A204.1 (cell line): ENCODE measurements around the gene R3HDM2.
"Not testable (repeated sequence)": the region's sequence is repeated elsewhere in the genome, so short reads cannot be mapped to it uniquely, and the experiment has no call there.

Source experiments
- FAIRE-seq: peaks from 2 replicates; lab custom pipeline; 2012; peaks lifted over from hg19 to GRCh38; lab: Jason Lieb, UNC

The R3HDM2 gene

GRCh38 chr12:57329219-57329618, 101.6 kb downstream of the R3HDM2 start:
- FAIRE-seq, result no peak

GRCh38 chr12:57325395-57325794, 105.4 kb downstream of the R3HDM2 start:
- FAIRE-seq, result no peak

- FAIRE-seq, result no peak
Measured at GRCh38 chr12:57323416-57323815, 107.4 kb downstream of the R3HDM2 start.

DNA sequence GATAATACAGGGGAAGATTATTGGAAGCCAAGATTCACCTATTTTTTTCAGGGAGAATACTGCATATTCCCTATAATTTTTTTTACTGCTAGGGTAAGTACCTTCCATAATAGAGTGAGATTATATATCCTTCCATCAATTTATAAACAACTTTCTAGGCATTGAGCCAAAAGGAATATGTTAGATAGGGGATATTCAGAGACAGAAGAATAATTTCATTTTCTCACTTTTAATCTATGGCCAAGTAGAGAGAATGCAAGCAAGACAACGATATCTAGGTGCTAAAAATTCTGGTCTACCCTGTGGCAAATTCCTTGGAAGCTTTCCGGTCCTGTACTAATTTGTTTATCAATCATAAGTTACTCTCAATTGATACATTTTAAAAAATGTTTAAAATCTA, 110.2 kb downstream of the R3HDM2 start:
- FAIRE-seq, result no peak

- no peak for FAIRE-seq
Measured at GRCh38 chr12:57319678-57320469, 111.0 kb downstream of the R3HDM2 start.

GRCh38 chr12:57315681-57316080, 115.2 kb downstream of the R3HDM2 start:
- FAIRE-seq, result no peak

- FAIRE-seq, result not testable (repeated sequence)
Measured at GRCh38 chr12:57312287-57312686, 118.6 kb downstream of the R3HDM2 start.

- no peak for FAIRE-seq
Measured at GRCh38 chr12:57309420-57309819, 121.4 kb downstream of the R3HDM2 start.

GRCh38 chr12:57300961-57301584, 129.8 kb downstream of the R3HDM2 start:
- FAIRE-seq, result no peak

DNA sequence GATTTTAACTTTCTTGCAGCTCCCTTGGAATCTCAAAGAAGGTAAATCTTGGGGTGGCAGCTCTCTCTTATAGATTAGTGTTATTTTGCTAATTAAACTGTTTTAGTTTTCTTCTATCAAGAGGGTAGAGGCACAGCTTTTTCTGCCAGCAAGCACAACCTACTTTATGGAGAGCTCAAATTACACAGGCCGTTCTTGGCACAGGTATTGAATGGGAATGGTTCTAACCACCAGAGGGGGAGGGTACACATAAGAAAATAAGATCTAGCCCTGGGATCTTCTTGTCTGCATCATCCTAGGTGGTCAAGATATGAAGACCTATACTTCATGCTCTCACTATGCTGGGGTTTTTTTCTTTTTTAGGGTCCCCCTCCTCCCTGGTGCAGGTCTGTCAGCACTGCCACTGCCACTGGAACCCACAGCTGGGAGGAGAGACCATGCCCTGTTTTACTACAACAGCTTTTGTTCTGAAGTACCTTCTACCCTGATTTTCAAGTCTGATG, 131.3 kb downstream of the R3HDM2 start:
- no peak for FAIRE-seq

DNA sequence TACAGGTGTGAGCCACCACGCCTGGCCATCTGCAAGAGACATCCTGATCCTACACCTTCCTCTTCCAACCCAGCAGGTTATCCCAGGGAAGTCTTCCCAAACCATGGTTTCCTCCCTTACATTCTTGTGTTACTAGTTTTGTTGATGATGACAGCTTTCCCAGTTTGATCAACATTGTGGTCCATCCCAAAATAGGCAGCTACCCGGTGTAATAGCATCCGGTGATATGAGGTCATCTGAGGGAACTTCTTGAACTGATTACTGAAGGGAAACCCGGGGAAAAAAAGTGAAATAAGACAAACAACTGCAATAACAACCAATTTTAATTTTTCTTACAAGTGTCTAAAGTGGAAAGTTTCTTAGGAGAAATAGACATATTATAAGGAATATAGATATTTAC, 134.6 kb downstream of the R3HDM2 start:
- no peak for FAIRE-seq

- not testable (repeated sequence) for FAIRE-seq
Measured at GRCh38 chr12:57282073-57282472, 148.8 kb downstream of the R3HDM2 start.

GRCh38 chr12:57280211-57281062, 150.4 kb downstream of the R3HDM2 start:
- no peak for FAIRE-seq

DNA sequence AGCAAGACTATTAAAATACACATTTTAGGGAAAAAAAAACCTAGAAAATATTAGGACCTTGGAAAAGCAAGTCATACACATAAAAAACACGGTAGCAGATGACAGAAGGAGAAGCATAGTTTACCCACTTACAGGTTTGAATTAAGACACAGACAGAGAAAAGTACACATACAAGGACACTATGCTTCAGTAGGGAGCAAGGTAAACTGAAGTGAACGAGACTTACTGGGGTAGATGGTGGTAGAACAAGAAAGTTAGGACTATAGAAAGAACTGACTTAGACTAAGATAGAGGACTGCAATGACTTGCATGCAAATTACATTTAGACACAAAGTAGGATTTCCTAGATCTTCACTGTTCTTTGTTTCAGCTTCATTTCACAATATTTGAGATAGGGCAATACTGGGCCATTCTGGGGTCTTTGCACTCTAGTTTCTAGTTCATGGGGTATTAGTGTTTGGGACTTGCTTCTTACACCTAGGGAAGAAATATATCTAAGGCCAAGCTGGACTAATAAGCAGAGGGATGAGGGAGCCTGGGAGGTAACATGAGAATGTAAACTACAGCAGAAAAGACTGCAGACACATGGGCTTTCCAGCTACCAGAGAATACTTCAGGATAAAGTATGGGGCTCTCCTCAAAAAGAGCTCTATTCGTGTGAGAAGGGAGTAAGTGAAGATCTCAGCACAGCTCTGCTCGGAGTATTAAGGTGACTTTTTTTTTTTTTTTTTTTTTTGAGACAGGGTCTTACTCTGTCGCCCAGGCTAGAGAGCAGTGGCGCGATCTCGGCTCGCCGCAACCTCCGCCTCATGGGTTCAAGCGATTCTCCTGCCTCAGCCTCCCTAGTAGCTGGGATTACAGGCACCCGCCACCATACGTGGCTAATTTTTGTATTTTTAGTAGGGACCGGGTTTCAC, 152.1 kb downstream of the R3HDM2 start:
- no peak for FAIRE-seq

DNA sequence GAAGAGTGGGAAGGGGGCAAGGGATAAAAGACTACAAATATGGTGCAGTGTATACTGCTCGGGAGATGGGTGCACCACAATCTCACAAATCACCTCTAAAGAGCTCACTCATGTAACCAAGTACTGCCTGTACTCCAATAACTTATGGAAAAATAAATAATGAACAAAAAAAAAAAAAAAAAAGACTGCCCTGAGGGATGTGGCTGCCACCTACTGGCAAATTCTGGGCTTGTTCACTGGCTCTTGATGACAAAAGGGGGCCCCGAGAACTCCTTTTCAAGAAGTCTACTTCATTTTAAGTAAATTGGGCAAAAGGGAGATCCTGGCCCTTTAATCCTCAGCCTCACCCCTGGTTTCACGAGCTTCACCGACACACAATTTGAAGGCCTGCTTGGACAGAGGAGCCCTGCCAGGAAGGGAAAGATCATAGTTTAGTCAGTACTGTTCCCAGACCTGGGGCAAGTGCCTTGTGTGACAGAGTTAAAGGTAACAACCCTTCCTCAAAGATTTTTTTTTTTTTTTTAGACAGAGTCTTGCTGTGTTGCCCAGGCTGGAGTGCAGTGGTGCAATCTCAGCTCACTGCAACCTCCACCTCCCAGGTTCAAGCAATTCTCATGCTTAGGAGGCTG, 153.8 kb downstream of the R3HDM2 start:
- no peak for FAIRE-seq

GRCh38 chr12:57276233-57276632, 154.6 kb downstream of the R3HDM2 start:
- FAIRE-seq, result not testable (repeated sequence)

DNA sequence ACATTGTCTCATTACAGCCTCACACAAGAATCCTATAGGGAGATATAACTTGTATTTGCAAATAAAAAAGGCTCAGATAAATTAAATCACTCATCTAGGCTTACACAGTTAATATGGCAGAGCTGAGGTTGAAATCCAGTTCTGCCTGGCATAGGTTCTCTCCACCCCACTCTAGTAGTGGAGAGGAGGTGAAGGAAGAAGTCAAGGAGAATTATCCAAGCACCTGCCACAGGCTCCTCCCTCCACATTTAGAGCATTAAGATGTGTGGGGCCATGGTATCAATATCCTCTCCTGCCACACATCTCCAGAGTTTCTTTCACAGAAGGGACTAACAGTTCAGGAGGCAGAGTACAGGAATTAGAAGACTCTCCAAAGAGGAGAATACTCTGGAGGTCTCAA, 157.3 kb downstream of the R3HDM2 start:
- no peak for FAIRE-seq

- FAIRE-seq, result no peak
Measured at GRCh38 chr12:57272337-57273151, 158.3 kb downstream of the R3HDM2 start.

DNA sequence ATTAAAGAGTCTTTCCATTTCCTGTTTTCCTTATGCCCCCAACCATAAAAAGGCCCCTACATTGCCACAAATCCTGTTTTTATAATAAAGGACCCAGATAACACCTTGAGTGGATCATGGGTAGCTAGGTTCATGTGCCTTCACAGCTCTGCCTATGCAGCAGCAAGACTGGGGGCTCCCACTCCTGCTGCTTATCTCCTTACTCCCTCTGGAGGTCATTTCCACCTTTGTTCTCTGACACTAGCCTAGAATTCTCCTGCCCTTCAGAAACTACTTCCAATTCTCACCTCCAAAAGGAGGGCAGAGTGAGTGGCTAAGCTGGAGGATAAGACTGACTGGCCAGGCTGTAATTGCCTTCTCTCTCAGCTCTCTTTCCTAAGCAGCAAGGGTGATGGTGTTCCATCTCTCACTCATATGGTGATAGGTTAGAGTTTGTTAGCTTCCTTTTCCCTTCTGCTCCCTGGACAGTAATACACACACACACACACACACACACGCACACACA, 159.8 kb downstream of the R3HDM2 start:
- no peak for FAIRE-seq

- FAIRE-seq, result no peak
Measured at GRCh38 chr12:57268264-57268663, 162.6 kb downstream of the R3HDM2 start.
